Motor neuron (in vitro differentiated cells): ENCODE data around the gene AGPS. TPM values are rescaled to one million over a fixed set of nuclear protein-coding genes. Genes with fewer than 3 reads are reported as not detected.

Source experiments
- ATAC-seq, 8 experiments: fragments of 200-7000 bp; cut with Tn5 transposase; replicated peaks in 6 of 8; 2 replicates each; pipeline ENCODE4 v1.8.0; 2021; ENCODE audit warnings: mild to moderate bottlenecking in 8 of 8, moderate library complexity in 8 of 8
- H3K27ac ChIP-seq, 2 donors: fragments of 250-450 bp; sonication (Bioruptor Pico); 2 replicates each; pipeline ENCODE4 v1.9.0; 2021; ENCODE audit warnings: antibody characterized with exemption in 2 of 2, mild to moderate bottlenecking in 2 of 2, moderate library complexity in 1 of 2
- H3K4me1 ChIP-seq, 2 donors: fragments of 250-450 bp; sonication (Bioruptor Pico); replicated peaks in 1 of 2; 2 replicates each; pipeline ENCODE4 v1.6.1; 2021; ENCODE audit warnings: antibody characterized with exemption in 2 of 2, mild to moderate bottlenecking in 2 of 2, moderate library complexity in 1 of 2
- H3K4me3 ChIP-seq, 5 donors: fragments of 250-450 bp; sonication (Bioruptor Pico); 2 replicates each; pipeline ENCODE4 v1.9.0; 2021; ENCODE audit warnings: antibody characterized with exemption in 5 of 5, mild to moderate bottlenecking in 5 of 5, moderate library complexity in 4 of 5
- WGBS, 10 experiments: fragments of 450-650 bp; shearing (Covaris generic); methylation state at CpG; one replicate each; pipeline ENCODE4 v1.0.0; 2022; 5-methylcytosine and 5-hydroxymethylcytosine counted together
- in situ Hi-C, 9 experiments: fragments of 400-800 bp; cut with MboI; loops; one replicate each; pipeline ENCODE4 v1.15.0; 2021; ENCODE audit warnings: low sequenced_read_pairs in 9 of 9, low pct_unique_long_range_greater_than_20kb in 2 of 9; ENCODE audit not compliant: unreplicated experiment in 9 of 9
- total RNA-seq, 8 experiments: library from RNA; unstranded; fragments of 300-600 nt; gene quantifications; 2 replicates each; pipeline versions ENCODE4 v1.2.3 to v1.2.4, GENCODE V29; 2022

AGPS gene
- total RNA-seq, 8 experiments from 2014 or later, result 21.6 to 62.4 (median 30.2) TPM

- in situ Hi-C loops, result no loop called here
- 60 to 100% (median 87%) methylated on average over 1 to 3 of the region's 3 CpGs; no CpG with 5 or more reads in 1 of the 10 experiments for WGBS, 10 experiments
- Histone ChIP-seq H3K4me1 (peaks cover 11 to 20% of the 10 kb centered on the region in 2 donors), H3K27ac (no peak overlapping the region), H3K4me3 (no peak overlapping the region)
- no peak for ATAC-seq
Measured at GRCh38 chr2:177394594-177394973, 2.0 kb downstream of the AGPS start.

GRCh38 chr2:177395351-177396065 is 2.9 kb downstream of the AGPS start:
- WGBS, 10 experiments, result 60 to 100% (median 80%) methylated on average over 1 to 2 of the region's 3 CpGs; no CpG with 5 or more reads in 5 of the 10 experiments
- no peak for ATAC-seq
- Histone ChIP-seq H3K4me1 (peaks cover 11 to 20% of the 10 kb centered on the region in 2 donors), H3K27ac (no peak overlapping the region), H3K4me3 (no peak overlapping the region)
- in situ Hi-C loops, result no loop called here

- in situ Hi-C loops, result no loop called here
- 57 to 100% (median 96%) methylated on average over 1 to 7 of the region's 10 CpGs; no CpG with 5 or more reads in 2 of the 10 experiments for WGBS, 10 experiments
- Histone ChIP-seq H3K4me1 (peaks cover 8 to 17% of the 10 kb centered on the region in 2 donors), H3K4me3 (no peak overlapping the region), H3K27ac (no peak overlapping the region)
- ATAC-seq, result no peak
Measured at GRCh38 chr2:177396703-177397460, 4.3 kb downstream of the AGPS start.

GRCh38 chr2:177397481-177398289 is 5.1 kb downstream of the AGPS start:
- in situ Hi-C loops, result no loop called here
- 9 to 95% (median 81%) methylated on average over 4 to 11 of the region's 12 CpGs for WGBS, 10 experiments
- Histone ChIP-seq H3K4me1 (peaks cover 6 to 12% of the 10 kb centered on the region in 2 donors), H3K27ac (no peak overlapping the region), H3K4me3 (no peak overlapping the region)
- peak in 2 of 8 experiments; percentile 8 to 12 for ATAC-seq

- WGBS, 10 experiments, result 17 to 80% (median 51%) methylated on average over 1 of the region's 1 CpG; no CpG with 5 or more reads in 4 of the 10 experiments
- ATAC-seq, result no peak
- in situ Hi-C loops, result no loop called here
- Histone ChIP-seq H3K4me3 (no peak overlapping the region), H3K27ac (no peak overlapping the region), H3K4me1 (peaks cover 6 to 12% of the 10 kb centered on the region in 2 donors)
Measured at GRCh38 chr2:177398290-177398683, 5.7 kb downstream of the AGPS start.

GRCh38 chr2:177398791-177399190 is 6.2 kb downstream of the AGPS start:
- no peak for ATAC-seq
- Histone ChIP-seq H3K4me3 (no peak overlapping the region), H3K4me1 (peaks cover 5 to 9% of the 10 kb centered on the region in 2 donors), H3K27ac (no peak overlapping the region)
- in situ Hi-C loops, result no loop called here
- WGBS, 10 experiments, result 50 to 100% (median 100%) methylated on average over 1 of the region's 1 CpG; no CpG with 5 or more reads in 2 of the 10 experiments

- no peak overlapping the region for H3K27ac ChIP-seq
- no peak for ATAC-seq
- in situ Hi-C loops, result no loop called here
- WGBS, 10 experiments, result 89 to 100% (median 100%) methylated on average over 1 of the region's 1 CpG; no CpG with 5 or more reads in 6 of the 10 experiments
- H3K4me1 ChIP-seq, result peaks cover 0 to 3% of the 10 kb centered on the region in 2 donors
- H3K4me3 ChIP-seq, result no peak overlapping the region
Measured at GRCh38 chr2:177399376-177399775, 6.8 kb downstream of the AGPS start.

GRCh38 chr2:177400337-177400923 is 7.9 kb downstream of the AGPS start:
- in situ Hi-C loops, result no loop called here
- 81 to 100% (median 94%) methylated on average over 1 to 4 of the region's 4 CpGs for WGBS, 10 experiments
- H3K27ac ChIP-seq, result no peak overlapping the region
- ATAC-seq, result no peak
- H3K4me3 ChIP-seq, result no peak overlapping the region
- H3K4me1 ChIP-seq, result peaks cover 0 to 6% of the 10 kb centered on the region in 2 donors

- peak in 3 of 8 experiments; percentile 65 to 93 (median 72) for ATAC-seq
- Histone ChIP-seq H3K4me3 (no peak overlapping the region), H3K4me1 (peaks cover 0 to 6% of the 10 kb centered on the region in 2 donors), H3K27ac (no peak overlapping the region)
- WGBS, 10 experiments, result 0 to 82% (median 33%) methylated on average over 1 of the region's 1 CpG; no CpG with 5 or more reads in 6 of the 10 experiments
- in situ Hi-C loops, result no loop called here
Measured at GRCh38 chr2:177402096-177402495, 9.5 kb downstream of the AGPS start.

GRCh38 chr2:177403838-177404237 is 11.3 kb downstream of the AGPS start:
- no peak overlapping the region for H3K4me3 ChIP-seq
- ATAC-seq, result peak in 2 of 8 experiments; percentile 59 to 60
- peaks cover 0 to 6% of the 10 kb centered on the region in 2 donors for H3K4me1 ChIP-seq
- 5 to 100% (median 87%) methylated on average over 2 to 6 of the region's 6 CpGs for WGBS, 10 experiments
- no peak overlapping the region for H3K27ac ChIP-seq
- in situ Hi-C loops, result no loop called here

GRCh38 chr2:177404243-177404642 is 11.7 kb downstream of the AGPS start:
- H3K27ac ChIP-seq, result no peak overlapping the region
- in situ Hi-C loops, result no loop called here
- H3K4me3 ChIP-seq, result no peak overlapping the region
- peaks cover 0 to 6% of the 10 kb centered on the region in 2 donors for H3K4me1 ChIP-seq
- WGBS, 10 experiments, result 0 to 100% (median 86%) methylated on average over 1 to 3 of the region's 3 CpGs; no CpG with 5 or more reads in 2 of the 10 experiments
- ATAC-seq, result peak in 3 of 8 experiments; percentile 36 to 39 (median 38)

GRCh38 chr2:177405029-177405692 is 12.6 kb downstream of the AGPS start:
- H3K27ac ChIP-seq, result no peak overlapping the region
- H3K4me3 ChIP-seq, result no peak overlapping the region
- WGBS, 10 experiments, result 50 to 91% (median 73%) methylated on average over 1 to 2 of the region's 2 CpGs
- H3K4me1 ChIP-seq, result peaks cover 0 to 6% of the 10 kb centered on the region in 2 donors
- peak in 1 of 8 experiments; percentile 22 for ATAC-seq
- in situ Hi-C loops, result no loop called here
